ENCODE data around the gene PPL. TPM values are rescaled to one million over a fixed set of nuclear protein-coding genes. Genes with fewer than 3 reads are reported as not detected.

The PPL gene
- total RNA-seq, 1 experiment from 2014 or later, result 28.5 TPM

GRCh38 chr16:4890686-4891085 lies 46.3 kb downstream of the PPL start (continued):
- TF ChIP-seq ZBTB43 (CRISPR knock-in tag; IDR thresholded peaks at IDR 0.05) (no peak), SOX15 (CRISPR knock-in tag; IDR thresholded peaks at IDR 0.05) (no peak), FOXP1 (CRISPR knock-in tag; IDR thresholded peaks at IDR 0.05; ENCODE audit: borderline replicate concordance) (no peak), ZNF671 (CRISPR knock-in tag; IDR thresholded peaks at IDR 0.05) (no peak), FOXJ3 (CRISPR knock-in tag; IDR thresholded peaks at IDR 0.05; ENCODE audit: borderline replicate concordance) (no peak), IRF2 (CRISPR knock-in tag; IDR thresholded peaks at IDR 0.05; ENCODE audit: borderline replicate concordance, low read depth) (no peak), GABPB1 (CRISPR knock-in tag; IDR thresholded peaks at IDR 0.05) (no peak), NFYB (CRISPR knock-in tag; conservative IDR thresholded peaks at IDR 0.05; ENCODE audit: low read depth) (no peak), HMGXB4 (CRISPR knock-in tag; IDR thresholded peaks at IDR 0.05) (no peak)
- TF ChIP-seq, protein P1, sequence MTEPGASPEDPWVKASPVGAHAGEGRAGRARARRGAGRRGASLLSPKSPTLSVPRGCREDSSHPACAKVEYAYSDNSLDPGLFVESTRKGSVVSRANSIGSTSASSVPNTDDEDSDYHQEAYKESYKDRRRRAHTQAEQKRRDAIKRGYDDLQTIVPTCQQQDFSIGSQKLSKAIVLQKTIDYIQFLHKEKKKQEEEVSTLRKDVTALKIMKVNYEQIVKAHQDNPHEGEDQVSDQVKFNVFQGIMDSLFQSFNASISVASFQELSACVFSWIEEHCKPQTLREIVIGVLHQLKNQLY (CRISPR knock-in tag; IDR thresholded peaks at IDR 0.05), result no peak

DNA sequence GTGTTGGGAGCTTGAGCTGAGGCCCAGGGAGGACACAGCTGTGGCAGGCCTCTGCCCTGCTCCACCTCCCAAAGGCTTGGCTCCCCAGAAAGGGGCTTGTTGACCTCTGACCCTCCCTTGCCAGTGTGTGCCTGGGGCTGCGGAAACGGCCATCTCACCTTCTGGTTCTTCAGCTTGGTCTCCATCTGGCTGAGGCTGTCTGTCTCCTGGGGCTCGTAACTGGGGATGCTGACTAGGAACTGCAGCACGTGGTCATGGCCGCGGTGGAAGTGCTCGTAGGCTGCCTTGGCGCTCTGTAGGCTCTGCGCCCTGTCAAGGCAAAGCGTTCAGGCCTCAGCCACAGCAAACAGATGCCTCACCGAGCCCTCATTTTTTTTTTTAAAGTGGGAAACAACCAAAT lies 46.9 kb downstream of the PPL start:
- POLR2A ChIA-PET, result no interaction called here
- no peak overlapping the region for H3K27ac Mint-ChIP-seq
- TF ChIP-seq, protein P2, sequence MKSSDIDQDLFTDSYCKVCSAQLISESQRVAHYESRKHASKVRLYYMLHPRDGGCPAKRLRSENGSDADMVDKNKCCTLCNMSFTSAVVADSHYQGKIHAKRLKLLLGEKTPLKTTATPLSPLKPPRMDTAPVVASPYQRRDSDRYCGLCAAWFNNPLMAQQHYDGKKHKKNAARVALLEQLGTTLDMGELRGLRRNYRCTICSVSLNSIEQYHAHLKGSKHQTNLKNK (CRISPR knock-in tag; IDR thresholded peaks at IDR 0.05), result no peak
- TF ChIP-seq SP1 (CRISPR knock-in tag; conservative IDR thresholded peaks at IDR 0.05), result no peak
- no peak for TF ChIP-seq ATF1 (CRISPR knock-in tag; IDR thresholded peaks at IDR 0.05)
- no peaks in the 10 kb centered on the region for H3K27me3 Mint-ChIP-seq (ENCODE audit: low read depth)
- peaks cover 37% of the 10 kb centered on the region for H3K36me3 Mint-ChIP-seq
- no peak overlapping the region for H3K4me3 Mint-ChIP-seq
- no peaks in the 10 kb centered on the region for H3K9me3 Mint-ChIP-seq
- H3K4me1 Mint-ChIP-seq, result no peaks in the 10 kb centered on the region
- DNase-seq (ENCODE audit: low spot score) (no peak), ATAC-seq (no peak)
- CTCF ChIA-PET, result no interaction called here

DNA sequence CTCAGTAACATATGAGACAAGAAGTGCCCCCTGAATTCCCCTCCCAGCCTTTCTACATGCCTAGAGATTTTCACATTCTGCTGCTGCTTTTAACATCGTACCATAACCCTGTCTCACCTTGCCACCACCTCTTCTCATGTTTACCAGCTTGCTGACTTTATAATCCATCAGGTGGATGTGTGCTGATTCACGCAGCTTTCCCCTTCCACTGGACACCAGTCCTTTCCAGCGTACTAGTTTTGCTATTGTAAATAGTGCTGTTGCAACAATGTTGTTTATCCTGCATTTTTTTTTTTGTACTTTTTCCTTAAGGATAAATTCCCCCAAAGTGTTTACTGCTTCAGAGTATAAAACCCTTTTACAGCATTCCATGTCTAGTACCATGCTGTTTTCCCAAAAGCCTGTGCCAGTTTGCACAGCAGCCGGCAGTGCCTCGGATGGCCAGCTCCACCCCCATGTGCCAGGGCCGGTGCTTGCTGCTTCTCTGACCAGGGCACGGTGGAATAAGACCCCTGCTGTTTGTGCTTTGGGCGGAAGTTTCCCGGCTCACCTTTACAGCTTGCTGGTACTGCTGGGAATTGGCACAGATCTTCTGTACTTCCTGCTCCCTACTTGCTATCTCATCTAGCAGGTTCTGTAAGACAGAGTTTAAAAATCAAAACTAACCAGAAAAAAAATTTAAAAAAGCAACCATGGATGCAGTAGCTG lies 48.4 kb downstream of the PPL start:
- ATAC-seq, result no peak
- no peak for DNase-seq (ENCODE audit: low spot score)
- ChIA-PET POLR2A (interaction anchor here (0.7 kb wide), 1 partner anchor 244 kb away, joined by 3 read pairs; no protein-coding TSS in a partner anchor), CTCF (interaction anchor here (0.8 kb wide), 1 partner anchor 383 kb away, joined by 3 read pairs; no protein-coding TSS in a partner anchor)
- Mint-ChIP-seq H3K36me3 (peaks cover 49% of the 10 kb centered on the region), H3K4me3 (no peak overlapping the region), H3K9me3 (no peaks in the 10 kb centered on the region), H3K27me3 (ENCODE audit: low read depth) (no peaks in the 10 kb centered on the region), H3K27ac (0 out of 2 replicates have a peak overlapping the region, but pooled peaks have one; percentile 27), H3K4me1 (no peaks in the 10 kb centered on the region)
- no peak for TF ChIP-seq MXD4 (CRISPR knock-in tag; IDR thresholded peaks at IDR 0.05; ENCODE audit: borderline replicate concordance)
- TF ChIP-seq TEAD1 (CRISPR knock-in tag; IDR thresholded peaks at IDR 0.05), result no peak
- TF ChIP-seq, protein P3, sequence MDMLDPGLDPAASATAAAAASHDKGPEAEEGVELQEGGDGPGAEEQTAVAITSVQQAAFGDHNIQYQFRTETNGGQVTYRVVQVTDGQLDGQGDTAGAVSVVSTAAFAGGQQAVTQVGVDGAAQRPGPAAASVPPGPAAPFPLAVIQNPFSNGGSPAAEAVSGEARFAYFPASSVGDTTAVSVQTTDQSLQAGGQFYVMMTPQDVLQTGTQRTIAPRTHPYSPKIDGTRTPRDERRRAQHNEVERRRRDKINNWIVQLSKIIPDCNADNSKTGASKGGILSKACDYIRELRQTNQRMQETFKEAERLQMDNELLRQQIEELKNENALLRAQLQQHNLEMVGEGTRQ (CRISPR knock-in tag; IDR thresholded peaks at IDR 0.05), result no peak
- TF ChIP-seq CREM (CRISPR knock-in tag; IDR thresholded peaks at IDR 0.05), result no peak
- TF ChIP-seq E2F4 (CRISPR knock-in tag; IDR thresholded peaks at IDR 0.05; ENCODE audit: borderline replicate concordance, low read depth), result no peak
- TF ChIP-seq TP53 (CRISPR knock-in tag; IDR thresholded peaks at IDR 0.05), result no peak
- no peak for TF ChIP-seq GABPB1 (CRISPR knock-in tag; IDR thresholded peaks at IDR 0.05)
- no peak for TF ChIP-seq FOXP1 (CRISPR knock-in tag; IDR thresholded peaks at IDR 0.05; ENCODE audit: borderline replicate concordance)
- TF ChIP-seq, protein P4, sequence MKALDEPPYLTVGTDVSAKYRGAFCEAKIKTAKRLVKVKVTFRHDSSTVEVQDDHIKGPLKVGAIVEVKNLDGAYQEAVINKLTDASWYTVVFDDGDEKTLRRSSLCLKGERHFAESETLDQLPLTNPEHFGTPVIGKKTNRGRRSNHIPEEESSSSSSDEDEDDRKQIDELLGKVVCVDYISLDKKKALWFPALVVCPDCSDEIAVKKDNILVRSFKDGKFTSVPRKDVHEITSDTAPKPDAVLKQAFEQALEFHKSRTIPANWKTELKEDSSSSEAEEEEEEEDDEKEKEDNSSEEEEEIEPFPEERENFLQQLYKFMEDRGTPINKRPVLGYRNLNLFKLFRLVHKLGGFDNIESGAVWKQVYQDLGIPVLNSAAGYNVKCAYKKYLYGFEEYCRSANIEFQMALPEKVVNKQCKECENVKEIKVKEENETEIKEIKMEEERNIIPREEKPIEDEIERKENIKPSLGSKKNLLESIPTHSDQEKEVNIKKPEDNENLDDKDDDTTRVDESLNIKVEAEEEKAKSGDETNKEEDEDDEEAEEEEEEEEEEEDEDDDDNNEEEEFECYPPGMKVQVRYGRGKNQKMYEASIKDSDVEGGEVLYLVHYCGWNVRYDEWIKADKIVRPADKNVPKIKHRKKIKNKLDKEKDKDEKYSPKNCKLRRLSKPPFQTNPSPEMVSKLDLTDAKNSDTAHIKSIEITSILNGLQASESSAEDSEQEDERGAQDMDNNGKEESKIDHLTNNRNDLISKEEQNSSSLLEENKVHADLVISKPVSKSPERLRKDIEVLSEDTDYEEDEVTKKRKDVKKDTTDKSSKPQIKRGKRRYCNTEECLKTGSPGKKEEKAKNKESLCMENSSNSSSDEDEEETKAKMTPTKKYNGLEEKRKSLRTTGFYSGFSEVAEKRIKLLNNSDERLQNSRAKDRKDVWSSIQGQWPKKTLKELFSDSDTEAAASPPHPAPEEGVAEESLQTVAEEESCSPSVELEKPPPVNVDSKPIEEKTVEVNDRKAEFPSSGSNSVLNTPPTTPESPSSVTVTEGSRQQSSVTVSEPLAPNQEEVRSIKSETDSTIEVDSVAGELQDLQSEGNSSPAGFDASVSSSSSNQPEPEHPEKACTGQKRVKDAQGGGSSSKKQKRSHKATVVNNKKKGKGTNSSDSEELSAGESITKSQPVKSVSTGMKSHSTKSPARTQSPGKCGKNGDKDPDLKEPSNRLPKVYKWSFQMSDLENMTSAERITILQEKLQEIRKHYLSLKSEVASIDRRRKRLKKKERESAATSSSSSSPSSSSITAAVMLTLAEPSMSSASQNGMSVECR (CRISPR knock-in tag; IDR thresholded peaks at IDR 0.05; ENCODE audit: borderline replicate concordance), result no peak
- TF ChIP-seq, protein P5, sequence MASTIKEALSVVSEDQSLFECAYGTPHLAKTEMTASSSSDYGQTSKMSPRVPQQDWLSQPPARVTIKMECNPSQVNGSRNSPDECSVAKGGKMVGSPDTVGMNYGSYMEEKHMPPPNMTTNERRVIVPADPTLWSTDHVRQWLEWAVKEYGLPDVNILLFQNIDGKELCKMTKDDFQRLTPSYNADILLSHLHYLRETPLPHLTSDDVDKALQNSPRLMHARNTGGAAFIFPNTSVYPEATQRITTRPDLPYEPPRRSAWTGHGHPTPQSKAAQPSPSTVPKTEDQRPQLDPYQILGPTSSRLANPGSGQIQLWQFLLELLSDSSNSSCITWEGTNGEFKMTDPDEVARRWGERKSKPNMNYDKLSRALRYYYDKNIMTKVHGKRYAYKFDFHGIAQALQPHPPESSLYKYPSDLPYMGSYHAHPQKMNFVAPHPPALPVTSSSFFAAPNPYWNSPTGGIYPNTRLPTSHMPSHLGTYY (CRISPR knock-in tag; IDR thresholded peaks at IDR 0.05), result no peak
